HCT116 (cell line): ENCODE data around the gene TMEM140. TPM values are rescaled to one million over a fixed set of nuclear protein-coding genes. Genes with fewer than 3 reads are reported as not detected.

Experiments
- ATAC-seq: fragments of 200-7000 bp; cut with Tn5 transposase; 2 replicates; pipeline ENCODE4 v1.9.1; 2020; ENCODE audit warnings: mild to moderate bottlenecking, moderate library complexity
- BruUV-seq: library from RNA; stranded (reverse); fragments of 400-500 nt; replicated peaks from 2 replicates; lab custom pipeline; 2021; lab: Mats Ljungman, UMichigan
- CTCF ChIA-PET: fragments of 300-600 bp; sonication (Branson Sonifier 250); formaldehyde crosslinking; loops from one replicate; lab custom pipeline; 2021; ENCODE audit warnings: antibody characterized with exemption; lab: Charles Lee
- POLR2A ChIA-PET: fragments of 300-600, 350-600 bp; sonication (Branson Sonifier 250); formaldehyde crosslinking; loops from one replicate; lab custom pipeline; 2021; ENCODE audit warnings: antibody characterized with exemption; lab: Charles Lee
- RAD21 ChIA-PET, 2 experiments: fragments of 300-600 bp; sonication (Branson Sonifier 250); formaldehyde crosslinking; loops; one replicate each; lab custom pipeline; 2023; ENCODE audit warnings: low total read pairs in 2 of 2; ENCODE audit not compliant: uncharacterized antibody in 2 of 2, unreplicated experiment in 2 of 2, low non-redundant PET in 1 of 2; lab: Charles Lee
- DNase-seq: peaks from one replicate; pipeline ENCODE4 v3.0.0-alpha.2; 2010; ENCODE audit warnings: low read depth, low spot score
- H2AFZ ChIP-seq: fragments of 200-600 bp; shearing (Covaris generic), sonication (generic); 2 replicates; pipeline ENCODE4 v1.6.1; 2017; ENCODE audit warnings: low read depth, mixed run types, mixed read lengths, antibody characterized with exemption, low read length; ENCODE audit not compliant: poor library complexity, severe bottlenecking
- H3K27ac ChIP-seq: 2 replicates; pipeline ENCODE4 v1.5.1; 2012; ENCODE audit warnings: low read depth, low read length
- H3K27me3 ChIP-seq: fragments of 200-600 bp; sonication (generic); 2 replicates; pipeline ENCODE4 v1.6.1; 2016; ENCODE audit warnings: mixed run types, low read length, mixed read lengths; ENCODE audit not compliant: insufficient read depth
- H3K36me3 ChIP-seq, 2 experiments: fragments of 200-500 bp in 1 of 2; fragments of 200-600 bp in 1 of 2; sonication (Bioruptor generic) in 1 of 2; sonication (generic) in 1 of 2; 2 replicates each; pipeline versions ENCODE4 v1.5.1 to v1.6.1; 2014 to 2016; ENCODE audit warnings: low read length in 2 of 2, inconsistent platforms in 1 of 2, mixed read lengths in 1 of 2, mixed run types in 1 of 2; ENCODE audit not compliant: insufficient read depth in 2 of 2, control insufficient read depth in 1 of 2
- H3K4me1 ChIP-seq, 2 experiments: fragments of 200-600 bp in 1 of 2; sonication (generic) in 1 of 2; 2 replicates each; pipeline versions ENCODE4 v1.5.1 to v1.6.1; 2012 to 2017; ENCODE audit warnings: low read length in 2 of 2, inconsistent platforms in 1 of 2, mild to moderate bottlenecking in 1 of 2, mixed read lengths in 1 of 2, mixed run types in 1 of 2, moderate library complexity in 1 of 2; ENCODE audit not compliant: insufficient read depth in 2 of 2, control insufficient read depth in 1 of 2
- H3K4me2 ChIP-seq: fragments of 200-600 bp; sonication (generic); 2 replicates; pipeline ENCODE4 v1.6.1; 2017; ENCODE audit warnings: mixed run types, low read length, mixed read lengths
- H3K4me3 ChIP-seq, 2 experiments: fragments of 200-600 bp in 1 of 2; sonication (generic) in 1 of 2; replicated peaks in 1 of 2; 2 replicates each; pipeline ENCODE4 v1.5.1; 2011 to 2016; ENCODE audit warnings: low read length in 2 of 2, control low read depth in 1 of 2, low read depth in 1 of 2, mild to moderate bottlenecking in 1 of 2, mixed read lengths in 1 of 2, mixed run types in 1 of 2
- H3K79me2 ChIP-seq: fragments of 200-600 bp; sonication (generic); 2 replicates; pipeline ENCODE4 v1.6.1; 2017; ENCODE audit warnings: mild to moderate bottlenecking, mixed run types, low read length, moderate library complexity, mixed read lengths; ENCODE audit not compliant: insufficient read depth
- H3K9ac ChIP-seq: fragments of 200-600 bp; sonication (generic); 2 replicates; pipeline ENCODE4 v1.6.1; 2016; ENCODE audit warnings: low read length, mixed read lengths
- H3K9me2 ChIP-seq: fragments of 200-600 bp; sonication (generic), shearing (Covaris generic); 2 replicates; pipeline ENCODE4 v1.6.1; 2017; ENCODE audit warnings: mixed run types, mild to moderate bottlenecking, moderate library complexity; ENCODE audit not compliant: insufficient read depth
- H3K9me3 ChIP-seq, 2 experiments: fragments of 200-500 bp in 1 of 2; fragments of 200-600 bp in 1 of 2; sonication (Bioruptor generic) in 1 of 2; sonication (generic) in 1 of 2; 2 replicates each; pipeline ENCODE4 v1.6.1; 2014 to 2017; ENCODE audit warnings: low read length in 2 of 2, mixed read lengths in 2 of 2, inconsistent platforms in 1 of 2, low read depth in 1 of 2, mild to moderate bottlenecking in 1 of 2, mixed run types in 1 of 2, moderate library complexity in 1 of 2; ENCODE audit not compliant: control insufficient read depth in 1 of 2, insufficient read depth in 1 of 2
- H4K20me1 ChIP-seq: fragments of 200-600 bp; sonication (generic), shearing (Covaris generic); 2 replicates; pipeline ENCODE4 v1.6.1; 2017; ENCODE audit warnings: mixed run types, mild to moderate bottlenecking, moderate library complexity; ENCODE audit not compliant: insufficient read depth
- CBX3 ChIP-seq: IDR thresholded peaks from 2 replicates; pipeline ENCODE4 v1.6.1; 2012; ENCODE audit warnings: low read depth
- CEBPB ChIP-seq: IDR thresholded peaks from 2 replicates; pipeline ENCODE4 v1.6.1; 2012; ENCODE audit warnings: low read depth
- ELF1 ChIP-seq: IDR thresholded peaks from 2 replicates; pipeline ENCODE4 v1.6.1; 2012; ENCODE audit warnings: low read depth, borderline replicate concordance
- EZH2 ChIP-seq: fragments of 200-600 bp; sonication (generic); IDR thresholded peaks from 2 replicates; pipeline ENCODE4 v1.6.1; 2017; ENCODE audit warnings: antibody characterized with exemption, mixed run types
- EZH2phosphoT487 ChIP-seq: fragments of 200-600 bp; IDR thresholded peaks from 2 replicates; pipeline ENCODE4 v1.6.1; 2018; ENCODE audit warnings: antibody characterized with exemption, borderline replicate concordance
- JUND ChIP-seq: IDR thresholded peaks from 2 replicates; pipeline ENCODE4 v1.6.1; 2012
- POLR2A ChIP-seq: IDR thresholded peaks from 2 replicates; pipeline ENCODE4 v1.7.0; 2011; ENCODE audit warnings: borderline replicate concordance; ENCODE audit not compliant: insufficient read depth, insufficient read length; ENCODE audit errors: extremely low read depth
- POLR2AphosphoS5 ChIP-seq: IDR thresholded peaks from 2 replicates; pipeline ENCODE4 v1.6.1; 2011; ENCODE audit warnings: mild to moderate bottlenecking, low read depth, low read length, moderate library complexity
- RAD21 ChIP-seq: IDR thresholded peaks from 2 replicates; pipeline ENCODE4 v1.6.1; 2012; ENCODE audit warnings: low read depth, mild to moderate bottlenecking
- SP1 ChIP-seq: IDR thresholded peaks from 2 replicates; pipeline ENCODE4 v1.6.1; 2012; ENCODE audit warnings: low read depth
- YY1 ChIP-seq: IDR thresholded peaks from 2 replicates; pipeline ENCODE4 v1.6.1; 2011; ENCODE audit warnings: low read length, low read depth, moderate library complexity, mild to moderate bottlenecking; ENCODE audit not compliant: insufficient replicate concordance; ENCODE audit errors: extremely low read depth
- ZFX ChIP-seq: fragments of 450-650 bp; IDR thresholded peaks from 2 replicates; pipeline ENCODE4 v1.6.1; 2017
- ZNF274 ChIP-seq: fragments of 200-500 bp; sonication (Bioruptor generic); IDR thresholded peaks from 2 replicates; pipeline ENCODE4 v1.6.1; 2014; ENCODE audit warnings: mild to moderate bottlenecking, low read depth, low read length, inconsistent platforms
- intact Hi-C: fragments of 100-400 bp; cut with micrococcal nuclease; formaldehyde crosslinking; loops from 2 replicates; pipeline ENCODE4 v1.10.0; 2022
- total RNA-seq: library from RNA; stranded (reverse); gene quantifications from one replicate; pipeline ENCODE4 v1.2.1, GENCODE V29; 2021; ENCODE audit not compliant: unreplicated experiment
- TF ChIP-seq, protein P1 (sequence below): IDR thresholded peaks from 2 replicates; pipeline ENCODE4 v1.6.1; 2012
- TF ChIP-seq, protein P2 (sequence below): IDR thresholded peaks from 2 replicates; pipeline ENCODE4 v1.6.1; 2011; ENCODE audit warnings: mild to moderate bottlenecking, low read length, moderate library complexity; ENCODE audit not compliant: insufficient replicate concordance; ENCODE audit errors: extremely low read depth
- TF ChIP-seq, protein P3 (sequence below): IDR thresholded peaks from 2 replicates; pipeline ENCODE4 v1.6.1; 2012; ENCODE audit warnings: low read depth
- TF ChIP-seq, protein P4 (sequence below), 3 experiments: fragments of 200-600 bp in 1 of 3; sonication (generic) in 1 of 3; IDR thresholded peaks in 2 of 3; conservative IDR thresholded peaks in 1 of 3; 2 replicates each; pipeline ENCODE4 v1.5.1; 2012 to 2017; ENCODE audit warnings: low read depth in 2 of 3, low read length in 2 of 3, antibody characterized with exemption in 1 of 3, borderline replicate concordance in 1 of 3, control low read depth in 1 of 3, mild to moderate bottlenecking in 1 of 3, mixed read lengths in 1 of 3, mixed run types in 1 of 3, moderate library complexity in 1 of 3; ENCODE audit not compliant: insufficient read depth in 1 of 3
- TF ChIP-seq, protein P5 (sequence below): IDR thresholded peaks from 2 replicates; pipeline ENCODE4 v1.6.1; 2012

Gene TMEM140
- total RNA-seq, 1 experiment from 2014 or later = not detected

DNA sequence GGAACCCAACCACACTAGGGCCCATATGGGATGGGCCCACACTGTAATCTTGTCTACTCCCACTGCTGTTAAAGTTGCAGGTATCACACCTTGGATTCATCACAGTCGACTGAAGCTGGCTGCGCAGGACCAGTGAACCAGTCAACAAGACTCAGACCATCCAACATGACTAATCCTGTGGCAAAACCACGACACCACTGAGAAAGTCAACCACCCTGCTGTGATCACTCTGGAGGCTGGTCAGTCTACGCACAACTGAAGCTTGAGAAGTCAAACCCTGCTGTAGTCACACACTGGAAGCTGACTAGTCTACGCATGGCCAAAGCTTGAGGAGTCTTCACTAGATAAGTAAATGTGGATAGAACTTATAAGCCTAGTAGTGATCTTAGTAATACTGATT, 32.2 kb downstream of the TMEM140 start:
- no peaks in the 10 kb centered on the region for H3K79me2 ChIP-seq
- H3K27me3 ChIP-seq = no peaks in the 10 kb centered on the region
- POLR2A ChIA-PET = interaction anchor here (1.5 kb wide), 1 partner anchor 9 kb away, joined by 3 read pairs; the partner anchor contains the start of gene CYREN
- no peak overlapping the region for H3K4me2 ChIP-seq
- intact Hi-C loops = no loop called here
- H3K9me2 ChIP-seq = no peaks in the 10 kb centered on the region
- no peak overlapping the region for H2AFZ ChIP-seq
- H4K20me1 ChIP-seq = no peaks in the 10 kb centered on the region
- no TSS peak for BruUV-seq
- RAD21 ChIA-PET = no interaction called here
- no peak overlapping the region for H3K9ac ChIP-seq
- peaks cover 0 to 18% of the 10 kb centered on the region in 2 experiments; a peak in 1 of 4 replicates for H3K9me3 ChIP-seq
- no peak overlapping the region for H3K4me3 ChIP-seq
- no peak for ATAC-seq
- H3K4me1 ChIP-seq = peaks cover 8 to 18% of the 10 kb centered on the region in 2 experiments
- DNase-seq = no peak
- no peak overlapping the region for H3K27ac ChIP-seq
- CTCF ChIA-PET = no interaction called here
- no peaks in the 10 kb centered on the region for H3K36me3 ChIP-seq
- TF ChIP-seq, protein P1, sequence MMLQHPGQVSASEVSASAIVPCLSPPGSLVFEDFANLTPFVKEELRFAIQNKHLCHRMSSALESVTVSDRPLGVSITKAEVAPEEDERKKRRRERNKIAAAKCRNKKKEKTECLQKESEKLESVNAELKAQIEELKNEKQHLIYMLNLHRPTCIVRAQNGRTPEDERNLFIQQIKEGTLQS = no peak
- TF ChIP-seq ELF1 (no peak), POLR2A (no peak), ZNF274 (no peak), POLR2AphosphoS5 (no peak), SP1 (no peak), CBX3 (no peak), EZH2 (no peak), EZH2phosphoT487 (no peak), RAD21 (no peak), YY1 (no peak), ZFX (no peak), JUND (no peak), CEBPB (no peak)
- TF ChIP-seq, protein P2, sequence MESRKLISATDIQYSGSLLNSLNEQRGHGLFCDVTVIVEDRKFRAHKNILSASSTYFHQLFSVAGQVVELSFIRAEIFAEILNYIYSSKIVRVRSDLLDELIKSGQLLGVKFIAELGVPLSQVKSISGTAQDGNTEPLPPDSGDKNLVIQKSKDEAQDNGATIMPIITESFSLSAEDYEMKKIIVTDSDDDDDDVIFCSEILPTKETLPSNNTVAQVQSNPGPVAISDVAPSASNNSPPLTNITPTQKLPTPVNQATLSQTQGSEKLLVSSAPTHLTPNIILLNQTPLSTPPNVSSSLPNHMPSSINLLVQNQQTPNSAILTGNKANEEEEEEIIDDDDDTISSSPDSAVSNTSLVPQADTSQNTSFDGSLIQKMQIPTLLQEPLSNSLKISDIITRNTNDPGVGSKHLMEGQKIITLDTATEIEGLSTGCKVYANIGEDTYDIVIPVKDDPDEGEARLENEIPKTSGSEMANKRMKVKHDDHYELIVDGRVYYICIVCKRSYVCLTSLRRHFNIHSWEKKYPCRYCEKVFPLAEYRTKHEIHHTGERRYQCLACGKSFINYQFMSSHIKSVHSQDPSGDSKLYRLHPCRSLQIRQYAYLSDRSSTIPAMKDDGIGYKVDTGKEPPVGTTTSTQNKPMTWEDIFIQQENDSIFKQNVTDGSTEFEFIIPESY = no peak
- TF ChIP-seq, protein P3, sequence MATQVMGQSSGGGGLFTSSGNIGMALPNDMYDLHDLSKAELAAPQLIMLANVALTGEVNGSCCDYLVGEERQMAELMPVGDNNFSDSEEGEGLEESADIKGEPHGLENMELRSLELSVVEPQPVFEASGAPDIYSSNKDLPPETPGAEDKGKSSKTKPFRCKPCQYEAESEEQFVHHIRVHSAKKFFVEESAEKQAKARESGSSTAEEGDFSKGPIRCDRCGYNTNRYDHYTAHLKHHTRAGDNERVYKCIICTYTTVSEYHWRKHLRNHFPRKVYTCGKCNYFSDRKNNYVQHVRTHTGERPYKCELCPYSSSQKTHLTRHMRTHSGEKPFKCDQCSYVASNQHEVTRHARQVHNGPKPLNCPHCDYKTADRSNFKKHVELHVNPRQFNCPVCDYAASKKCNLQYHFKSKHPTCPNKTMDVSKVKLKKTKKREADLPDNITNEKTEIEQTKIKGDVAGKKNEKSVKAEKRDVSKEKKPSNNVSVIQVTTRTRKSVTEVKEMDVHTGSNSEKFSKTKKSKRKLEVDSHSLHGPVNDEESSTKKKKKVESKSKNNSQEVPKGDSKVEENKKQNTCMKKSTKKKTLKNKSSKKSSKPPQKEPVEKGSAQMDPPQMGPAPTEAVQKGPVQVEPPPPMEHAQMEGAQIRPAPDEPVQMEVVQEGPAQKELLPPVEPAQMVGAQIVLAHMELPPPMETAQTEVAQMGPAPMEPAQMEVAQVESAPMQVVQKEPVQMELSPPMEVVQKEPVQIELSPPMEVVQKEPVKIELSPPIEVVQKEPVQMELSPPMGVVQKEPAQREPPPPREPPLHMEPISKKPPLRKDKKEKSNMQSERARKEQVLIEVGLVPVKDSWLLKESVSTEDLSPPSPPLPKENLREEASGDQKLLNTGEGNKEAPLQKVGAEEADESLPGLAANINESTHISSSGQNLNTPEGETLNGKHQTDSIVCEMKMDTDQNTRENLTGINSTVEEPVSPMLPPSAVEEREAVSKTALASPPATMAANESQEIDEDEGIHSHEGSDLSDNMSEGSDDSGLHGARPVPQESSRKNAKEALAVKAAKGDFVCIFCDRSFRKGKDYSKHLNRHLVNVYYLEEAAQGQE = no peak
- TF ChIP-seq, protein P4, sequence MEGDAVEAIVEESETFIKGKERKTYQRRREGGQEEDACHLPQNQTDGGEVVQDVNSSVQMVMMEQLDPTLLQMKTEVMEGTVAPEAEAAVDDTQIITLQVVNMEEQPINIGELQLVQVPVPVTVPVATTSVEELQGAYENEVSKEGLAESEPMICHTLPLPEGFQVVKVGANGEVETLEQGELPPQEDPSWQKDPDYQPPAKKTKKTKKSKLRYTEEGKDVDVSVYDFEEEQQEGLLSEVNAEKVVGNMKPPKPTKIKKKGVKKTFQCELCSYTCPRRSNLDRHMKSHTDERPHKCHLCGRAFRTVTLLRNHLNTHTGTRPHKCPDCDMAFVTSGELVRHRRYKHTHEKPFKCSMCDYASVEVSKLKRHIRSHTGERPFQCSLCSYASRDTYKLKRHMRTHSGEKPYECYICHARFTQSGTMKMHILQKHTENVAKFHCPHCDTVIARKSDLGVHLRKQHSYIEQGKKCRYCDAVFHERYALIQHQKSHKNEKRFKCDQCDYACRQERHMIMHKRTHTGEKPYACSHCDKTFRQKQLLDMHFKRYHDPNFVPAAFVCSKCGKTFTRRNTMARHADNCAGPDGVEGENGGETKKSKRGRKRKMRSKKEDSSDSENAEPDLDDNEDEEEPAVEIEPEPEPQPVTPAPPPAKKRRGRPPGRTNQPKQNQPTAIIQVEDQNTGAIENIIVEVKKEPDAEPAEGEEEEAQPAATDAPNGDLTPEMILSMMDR (IDR thresholded peaks at IDR 0.05 in 2 of 3, conservative IDR thresholded peaks at IDR 0.05 in 1 of 3; ENCODE audit: borderline replicate concordance in 1 of 3, insufficient read depth in 1 of 3, low read depth in 2 of 3, low read length in 2 of 3) = no peak
- TF ChIP-seq, protein P5, sequence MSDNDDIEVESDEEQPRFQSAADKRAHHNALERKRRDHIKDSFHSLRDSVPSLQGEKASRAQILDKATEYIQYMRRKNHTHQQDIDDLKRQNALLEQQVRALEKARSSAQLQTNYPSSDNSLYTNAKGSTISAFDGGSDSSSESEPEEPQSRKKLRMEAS = no peak
- TF ChIP-seq, all 23 proteins: peak for 0
